HG02852 (cell line): Measurements from ENCODE around the gene SLX4.
"Not testable (repeated sequence)": the region's sequence is repeated elsewhere in the genome, so short reads cannot be mapped to it uniquely, and the experiment has no call there.

ENCODE experiments used
- ATAC-seq: cut with Tn5 transposase; IDR thresholded peaks from one replicate; pipeline ENCODE4 v1.9.1; 2021; ENCODE audit warnings: mild to moderate bottlenecking, moderate library complexity; ENCODE audit not compliant: unreplicated experiment

The SLX4 gene

GRCh38 chr16:3641801-3642396 is 30.5 kb upstream of the SLX4 start:
- ATAC-seq, result no peak

GRCh38 chr16:3640632-3641501 is 29.5 kb upstream of the SLX4 start:
- no peak for ATAC-seq

- ATAC-seq, result no peak
Measured at GRCh38 chr16:3640207-3640606, 28.8 kb upstream of the SLX4 start.

GRCh38 chr16:3638916-3639644 is 27.7 kb upstream of the SLX4 start:
- ATAC-seq, result no peak

- no peak for ATAC-seq
Measured at GRCh38 chr16:3637371-3637923, 26.0 kb upstream of the SLX4 start.

GRCh38 chr16:3625911-3626732 is 14.7 kb upstream of the SLX4 start:
- ATAC-seq, result peak; percentile 51

- no peak for ATAC-seq
Measured at GRCh38 chr16:3625331-3625730, 13.9 kb upstream of the SLX4 start.

- no peak for ATAC-seq
Measured at GRCh38 chr16:3623642-3624041, 12.2 kb upstream of the SLX4 start.

- ATAC-seq, result no peak
Measured at GRCh38 chr16:3618769-3619141, 7.3 kb upstream of the SLX4 start.

- no peak for ATAC-seq
Measured at GRCh38 chr16:3612510-3613466, 1.4 kb upstream of the SLX4 start.

- ATAC-seq, result no peak
Measured at GRCh38 chr16:3610698-3611145, 684 bp downstream of the SLX4 start.

GRCh38 chr16:3609895-3610697 is 1.3 kb downstream of the SLX4 start:
- ATAC-seq, result no peak

GRCh38 chr16:3608976-3609375 is 2.4 kb downstream of the SLX4 start:
- not testable (repeated sequence) for ATAC-seq

GRCh38 chr16:3608069-3608468 is 3.3 kb downstream of the SLX4 start:
- ATAC-seq, result no peak

GRCh38 chr16:3607634-3608033 is 3.8 kb downstream of the SLX4 start:
- no peak for ATAC-seq

- no peak for ATAC-seq
Measured at GRCh38 chr16:3607161-3607560, 4.2 kb downstream of the SLX4 start.

GRCh38 chr16:3606441-3606840 is 5.0 kb downstream of the SLX4 start:
- ATAC-seq, result no peak

- ATAC-seq, result no peak
Measured at GRCh38 chr16:3602320-3602653, 9.1 kb downstream of the SLX4 start.
